ENCODE results near the gene CLTRN. TPM values are rescaled to one million over a fixed set of nuclear protein-coding genes. Genes with fewer than 3 reads are reported as not detected.

The CLTRN gene
- total RNA-seq, 1 donor from 2014 or later = 0.50 TPM

- Histone ChIP-seq H3K4me3 (ENCODE audit: low read depth, low read length) (no peak overlapping the region), H3K36me3 (ENCODE audit: control insufficient read depth, insufficient read depth, low read length) (no peaks in the 10 kb centered on the region), H3K27me3 (ENCODE audit: control insufficient read depth, insufficient read depth, low read length) (peaks cover 2% of the 10 kb centered on the region)
- TF ChIP-seq CTCF (IDR thresholded peaks at IDR 0.05; ENCODE audit: insufficient read depth, low read length, poor library complexity, severe bottlenecking) = no peak
- DNase-seq (ENCODE audit: low read depth) = no peak
Measured at GRCh38 chrX:15645266-15645665, 19.3 kb downstream of the CLTRN start.

GRCh38 chrX:15644560-15644872 lies 20.1 kb downstream of the CLTRN start:
- Histone ChIP-seq H3K27me3 (ENCODE audit: control insufficient read depth, insufficient read depth, low read length) (peaks cover 5% of the 10 kb centered on the region), H3K4me3 (ENCODE audit: low read depth, low read length) (no peak overlapping the region), H3K36me3 (ENCODE audit: control insufficient read depth, insufficient read depth, low read length) (no peaks in the 10 kb centered on the region)
- DNase-seq (ENCODE audit: low read depth) = no peak
- no peak for TF ChIP-seq CTCF (IDR thresholded peaks at IDR 0.05; ENCODE audit: insufficient read depth, low read length, poor library complexity, severe bottlenecking)

- TF ChIP-seq CTCF (IDR thresholded peaks at IDR 0.05; ENCODE audit: insufficient read depth, low read length, poor library complexity, severe bottlenecking) = no peak
- no peak for DNase-seq (ENCODE audit: low read depth)
Measured at GRCh38 chrX:15643786-15644559, 20.6 kb downstream of the CLTRN start.

GRCh38 chrX:15631637-15632036 lies 33.0 kb downstream of the CLTRN start:
- Histone ChIP-seq H3K27me3 (ENCODE audit: control insufficient read depth, insufficient read depth, low read length) (peaks cover 2% of the 10 kb centered on the region), H3K4me3 (ENCODE audit: low read depth, low read length) (no peak overlapping the region), H3K36me3 (ENCODE audit: control insufficient read depth, insufficient read depth, low read length) (no peaks in the 10 kb centered on the region)
- DNase-seq (ENCODE audit: low read depth) = no peak
- no peak for TF ChIP-seq CTCF (IDR thresholded peaks at IDR 0.05; ENCODE audit: insufficient read depth, low read length, poor library complexity, severe bottlenecking)

More at GRCh38 chrX:15643786-15644559, 20.6 kb downstream of the CLTRN start:
- no peaks in the 10 kb centered on the region for H3K36me3 ChIP-seq (ENCODE audit: control insufficient read depth, insufficient read depth, low read length)
- peaks cover 5% of the 10 kb centered on the region for H3K27me3 ChIP-seq (ENCODE audit: control insufficient read depth, insufficient read depth, low read length)
- H3K4me3 ChIP-seq (ENCODE audit: low read depth, low read length) = no peak overlapping the region

- Histone ChIP-seq H3K36me3 (ENCODE audit: control insufficient read depth, insufficient read depth, low read length) (no peaks in the 10 kb centered on the region), H3K27me3 (ENCODE audit: control insufficient read depth, insufficient read depth, low read length) (no peaks in the 10 kb centered on the region), H3K4me3 (ENCODE audit: low read depth, low read length) (no peak overlapping the region)
- TF ChIP-seq CTCF (IDR thresholded peaks at IDR 0.05; ENCODE audit: insufficient read depth, low read length, poor library complexity, severe bottlenecking) = no peak
- DNase-seq (ENCODE audit: low read depth) = no peak
Measured at GRCh38 chrX:15623054-15623453, 41.6 kb downstream of the CLTRN start.

Data from kidney epithelial cell (primary cell).